Subcutaneous abdominal adipose tissue (tissue), 5 donors: ENCODE results near the gene TNPO3.

Source experiments
- H3K27ac ChIP-seq: one replicate; pipeline ENCODE4 v1.7.0; 2013; ENCODE audit warnings: low read depth, mild to moderate bottlenecking, inconsistent platforms, low read length, moderate library complexity
- H3K27me3 ChIP-seq, 5 donors: one replicate each; pipeline ENCODE4 v1.7.0; 2013; ENCODE audit warnings: low read length in 5 of 5, inconsistent platforms in 1 of 5; ENCODE audit not compliant: control insufficient read depth in 5 of 5, insufficient read depth in 4 of 5
- H3K36me3 ChIP-seq, 5 donors: one replicate each; pipeline ENCODE4 v1.7.0; 2013; ENCODE audit warnings: low read length in 5 of 5; ENCODE audit not compliant: control insufficient read depth in 5 of 5, insufficient read depth in 5 of 5
- H3K4me1 ChIP-seq, 5 donors: one replicate each; pipeline ENCODE4 v1.7.0; 2013; ENCODE audit warnings: low read length in 5 of 5, mild to moderate bottlenecking in 3 of 5, moderate library complexity in 1 of 5; ENCODE audit not compliant: control insufficient read depth in 5 of 5, insufficient read depth in 5 of 5
- H3K4me3 ChIP-seq, 5 donors: one replicate each; pipeline ENCODE4 v1.7.0; 2013; ENCODE audit warnings: low read length in 5 of 5, low read depth in 1 of 5
- H3K9ac ChIP-seq, 5 donors: one replicate each; pipeline ENCODE4 v1.7.0; 2013; ENCODE audit warnings: low read length in 5 of 5, mild to moderate bottlenecking in 4 of 5, moderate library complexity in 3 of 5
- H3K9me3 ChIP-seq, 5 donors: one replicate each; pipeline ENCODE4 v1.7.0; 2013; ENCODE audit warnings: low read length in 5 of 5; ENCODE audit not compliant: control insufficient read depth in 5 of 5
- donor health status: healthy.
- donor health status: healthy.
- donor health status: healthy.
- donor health status: healthy.
- donor health status: healthy.

Gene TNPO3

DNA sequence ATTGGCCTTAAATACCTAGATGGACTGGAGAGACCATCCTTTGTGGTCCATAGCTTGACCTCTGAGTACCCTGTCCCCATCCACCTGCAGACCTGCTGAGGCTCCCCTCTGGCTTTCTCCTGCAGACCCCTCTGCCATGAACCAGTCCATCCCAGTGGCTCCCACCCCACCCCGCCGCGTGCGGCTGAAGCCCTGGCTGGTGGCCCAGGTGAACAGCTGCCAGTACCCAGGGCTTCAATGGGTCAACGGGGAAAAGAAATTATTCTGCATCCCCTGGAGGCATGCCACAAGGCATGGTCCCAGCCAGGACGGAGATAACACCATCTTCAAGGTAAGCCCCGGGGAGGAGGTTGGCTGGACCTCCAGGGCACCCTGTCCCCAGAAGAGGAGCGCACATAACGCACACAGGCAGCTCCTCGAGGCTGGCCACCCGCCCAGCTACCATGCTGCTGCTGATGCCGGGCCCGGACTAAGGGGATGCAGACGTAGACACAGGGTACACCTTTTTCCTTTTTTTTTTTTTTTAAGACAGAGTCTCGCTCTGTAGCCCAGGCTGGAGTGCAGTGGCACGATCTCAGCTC lies 112.9 kb downstream of the TNPO3 start:
- peaks cover 0 to 15% (median 5%) of the 10 kb centered on the region in 5 donors for H3K27me3 ChIP-seq

DNA sequence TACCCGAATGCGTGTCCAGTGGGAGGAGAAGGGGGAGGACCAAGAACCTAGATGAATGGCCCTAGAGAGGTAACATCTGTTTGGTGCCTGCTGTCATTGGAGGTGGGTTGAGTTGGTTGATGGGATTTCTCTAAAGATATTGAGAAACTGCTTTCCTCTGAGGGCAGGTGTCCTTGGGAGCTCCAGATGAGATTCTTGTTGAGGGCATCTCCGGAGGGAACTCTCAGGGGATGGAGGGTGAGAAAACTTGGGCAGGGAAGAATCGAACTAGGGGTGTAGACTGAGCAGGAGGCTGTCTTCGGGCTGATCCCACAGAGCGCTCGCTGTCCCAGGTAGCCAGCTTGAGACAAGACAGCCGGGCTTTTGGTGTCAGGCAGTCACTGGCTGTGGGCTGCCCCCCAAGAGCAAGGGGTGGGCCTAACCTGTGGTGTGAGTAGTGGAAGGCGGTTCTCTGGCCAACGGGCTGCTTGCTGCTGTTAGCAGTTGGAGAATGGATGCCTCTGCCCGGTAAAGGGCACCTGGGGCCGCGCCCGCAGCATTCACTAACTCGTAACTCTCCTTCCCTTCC lies 113.5 kb downstream of the TNPO3 start:
- Histone ChIP-seq H3K36me3 (peaks cover 0 to 12% (median 0%) of the 10 kb centered on the region in 5 donors), H3K27me3 (peaks cover 3 to 19% (median 5%) of the 10 kb centered on the region in 5 donors), H3K27ac (no peak overlapping the region), H3K4me1 (peaks cover 2 to 54% (median 26%) of the 10 kb centered on the region in 5 donors), H3K9ac (peak overlapping the region in 1 of 5 donors; percentile 21), H3K9me3 (no peaks in the 10 kb centered on the region), H3K4me3 (peak overlapping the region in 3 of 5 donors; percentile 22 to 51 (median 29))

More for the DNA sequence above, 112.9 kb downstream of the TNPO3 start:
- H3K27ac ChIP-seq = no peak overlapping the region
- H3K9ac ChIP-seq = no peak overlapping the region
- peaks cover 0 to 18% (median 0%) of the 10 kb centered on the region in 5 donors for H3K36me3 ChIP-seq
- H3K4me3 ChIP-seq = no peak overlapping the region
- H3K4me1 ChIP-seq = peaks cover 2 to 54% (median 26%) of the 10 kb centered on the region in 5 donors
- no peaks in the 10 kb centered on the region for H3K9me3 ChIP-seq

DNA sequence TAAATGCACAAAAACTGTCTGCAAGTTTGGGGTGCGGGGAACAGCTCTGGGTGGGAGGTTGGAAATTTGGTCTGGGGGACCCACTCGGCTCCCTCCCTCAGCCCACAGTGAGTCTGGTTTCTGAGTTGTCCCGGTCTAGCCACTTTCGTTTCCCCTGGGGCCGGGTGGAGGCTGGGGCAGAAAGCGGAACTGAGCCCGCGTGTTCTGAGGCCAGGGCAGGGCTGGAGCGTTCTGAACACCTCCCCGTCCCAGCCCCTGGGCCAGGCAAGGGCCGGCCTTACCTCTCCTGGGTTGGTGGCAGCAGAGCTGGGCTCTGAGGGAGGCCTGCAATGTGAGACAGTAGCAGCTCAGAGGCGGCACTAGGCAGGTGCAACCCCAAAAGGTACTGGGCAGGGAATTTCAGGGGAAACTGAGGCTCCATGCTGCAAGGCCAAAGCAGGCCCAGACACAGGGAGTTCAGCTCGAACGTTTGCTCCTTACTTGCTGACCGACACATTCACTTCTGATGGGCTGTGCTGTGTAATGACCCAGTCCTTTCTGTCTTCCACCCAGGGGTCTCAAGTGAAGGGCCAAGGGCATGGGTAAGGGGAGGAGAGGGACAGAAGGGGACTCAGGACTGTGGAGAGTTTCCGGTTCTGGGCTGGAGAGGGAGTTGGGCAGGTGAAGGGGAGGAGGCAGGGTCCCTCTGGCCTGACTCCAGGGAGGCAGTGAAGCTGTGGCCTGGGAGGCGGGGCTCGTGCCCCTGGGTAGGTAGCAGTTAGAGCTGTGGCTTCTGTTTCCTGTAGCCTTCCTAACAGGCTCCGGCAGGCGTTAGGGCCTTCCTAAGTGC lies 114.2 kb downstream of the TNPO3 start:
- peaks cover 0 to 6% (median 0%) of the 10 kb centered on the region in 5 donors for H3K36me3 ChIP-seq
- peaks cover 3 to 19% (median 5%) of the 10 kb centered on the region in 5 donors for H3K27me3 ChIP-seq
- no peaks in the 10 kb centered on the region for H3K9me3 ChIP-seq
- H3K27ac ChIP-seq = peak overlapping the region; percentile 41
- peak overlapping the region in 3 of 5 donors; percentile 25 to 40 (median 39) for H3K9ac ChIP-seq
- peaks cover 2 to 54% (median 26%) of the 10 kb centered on the region in 5 donors for H3K4me1 ChIP-seq
- H3K4me3 ChIP-seq = peak overlapping the region; percentile 22 to 54 (median 29)

- H3K36me3 ChIP-seq = no peaks in the 10 kb centered on the region
- peaks cover 3 to 25% (median 5%) of the 10 kb centered on the region in 5 donors for H3K27me3 ChIP-seq
- H3K27ac ChIP-seq = peak overlapping the region; percentile 41
- H3K4me3 ChIP-seq = peak overlapping the region in 4 of 5 donors; percentile 29 to 54 (median 46)
- H3K9ac ChIP-seq = peak overlapping the region in 3 of 5 donors; percentile 25 to 40 (median 32)
- H3K9me3 ChIP-seq = no peaks in the 10 kb centered on the region
- peaks cover 2 to 52% (median 26%) of the 10 kb centered on the region in 5 donors for H3K4me1 ChIP-seq
Observed at GRCh38 chr7:128939861-128940410, 115.0 kb downstream of the TNPO3 start.

DNA sequence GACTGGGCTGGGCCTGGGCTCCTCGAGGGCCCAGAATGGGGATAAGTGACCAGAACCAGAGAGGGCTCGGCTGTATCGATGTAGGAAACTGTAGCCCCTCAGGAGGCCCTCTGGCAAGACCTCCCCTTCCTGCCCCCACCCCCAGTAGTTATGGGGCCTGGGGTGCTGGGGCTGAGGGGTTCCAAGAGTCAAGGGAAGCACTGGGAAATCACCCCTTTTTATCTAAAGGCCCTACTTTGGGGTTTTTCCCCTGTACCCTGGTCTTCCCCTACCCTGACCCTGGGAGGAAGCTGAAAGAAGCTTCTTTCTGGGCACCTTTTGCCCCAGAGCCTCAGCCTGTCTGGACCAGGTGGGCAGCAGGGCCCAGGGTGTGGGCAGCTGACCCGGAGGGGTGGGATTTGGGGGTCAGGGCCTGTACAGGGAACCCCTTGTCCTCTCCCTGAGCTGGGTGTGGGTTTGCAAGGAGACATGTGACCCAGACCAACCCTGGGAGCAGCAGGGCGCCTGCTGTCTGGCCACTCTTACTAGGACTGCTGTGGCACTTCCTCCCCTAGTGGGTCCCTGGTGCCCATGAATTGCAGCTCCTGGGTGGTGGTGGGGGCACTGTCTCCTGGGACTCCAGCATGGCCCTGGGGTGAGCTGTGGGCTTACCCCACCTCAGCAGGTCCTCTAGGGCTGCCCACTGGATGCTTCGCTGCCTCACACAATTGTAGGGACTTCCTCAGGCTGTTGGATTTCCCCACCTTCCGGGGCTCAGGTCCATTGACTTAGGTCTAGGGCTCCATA lies 115.6 kb downstream of the TNPO3 start:
- H3K4me1 ChIP-seq = peaks cover 2 to 46% (median 20%) of the 10 kb centered on the region in 5 donors
- H3K4me3 ChIP-seq = peak overlapping the region in 4 of 5 donors; percentile 29 to 54 (median 46)
- no peaks in the 10 kb centered on the region for H3K9me3 ChIP-seq
- H3K27ac ChIP-seq = no peak overlapping the region
- H3K27me3 ChIP-seq = peaks cover 3 to 32% (median 5%) of the 10 kb centered on the region in 5 donors
- H3K36me3 ChIP-seq = no peaks in the 10 kb centered on the region
- peak overlapping the region in 3 of 5 donors; percentile 32 to 40 (median 35) for H3K9ac ChIP-seq

GRCh38 chr7:128938544-128939074 lies 116.3 kb downstream of the TNPO3 start:
- Histone ChIP-seq H3K9me3 (no peaks in the 10 kb centered on the region), H3K9ac (peak overlapping the region in 4 of 5 donors; percentile 24 to 65 (median 44)), H3K27me3 (peaks cover 3 to 33% (median 5%) of the 10 kb centered on the region in 5 donors), H3K4me1 (peaks cover 2 to 52% (median 21%) of the 10 kb centered on the region in 5 donors), H3K4me3 (peak overlapping the region; percentile 59 to 73 (median 61)), H3K36me3 (no peaks in the 10 kb centered on the region), H3K27ac (peak overlapping the region; percentile 10)

DNA sequence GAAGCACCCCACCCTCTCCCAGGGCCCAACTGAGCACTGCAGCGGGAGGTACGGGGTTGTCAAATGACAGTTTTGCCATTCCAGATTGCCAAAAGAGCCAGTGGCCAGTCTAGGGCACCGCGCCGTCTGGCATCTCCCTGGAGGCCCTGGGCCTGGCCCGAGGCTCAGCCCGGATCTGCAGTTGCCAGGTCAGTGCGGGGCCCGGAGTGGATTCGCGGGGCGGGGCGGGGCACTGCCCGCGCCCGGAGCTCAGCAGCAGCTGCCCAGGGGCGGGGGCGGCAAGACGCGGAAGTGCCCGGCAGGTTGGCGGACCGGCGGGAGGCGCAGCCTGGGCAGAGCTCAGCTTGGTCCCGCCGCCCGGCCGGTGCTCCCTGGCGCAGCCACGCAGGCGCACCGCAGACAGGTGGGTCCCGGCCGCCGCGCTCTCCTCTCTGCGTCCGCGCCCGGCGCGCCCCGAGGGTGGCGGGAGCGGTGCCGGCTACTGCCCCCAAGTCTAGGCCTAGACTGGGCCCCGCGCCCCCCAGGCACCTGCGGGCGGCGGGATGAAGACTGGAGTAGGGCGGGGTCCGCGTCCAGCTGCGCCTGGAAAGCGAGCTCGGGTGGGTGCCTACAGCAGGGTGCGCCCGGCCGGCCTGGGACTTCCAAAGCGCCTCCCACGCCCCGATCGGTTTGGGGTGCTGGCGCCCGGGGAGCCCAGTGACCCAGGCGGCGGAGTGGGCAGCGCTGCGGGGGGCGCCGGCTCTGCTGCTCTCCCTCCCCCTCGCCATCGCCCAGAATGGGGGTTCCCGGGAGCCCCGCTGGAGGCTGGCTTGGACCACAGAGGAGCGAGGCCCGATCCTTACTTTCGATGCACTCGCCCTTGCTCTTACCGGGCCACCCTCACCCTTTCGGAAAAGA lies 117.0 kb downstream of the TNPO3 start, which contains the start of gene IRF5:
IRF5 (plus strand) TSS at position 281 of the 897 bp plus-strand sequence. CDS start 4,155 bp downstream, outside the sequence.
- no peaks in the 10 kb centered on the region for H3K9me3 ChIP-seq
- H3K4me3 ChIP-seq = peak within 1 kb of the TSS; percentile 59 to 73 (median 61)
- H3K9ac ChIP-seq = peak within 1 kb of the TSS in 4 of 5 donors; percentile 33 to 65 (median 57)
- H3K4me1 ChIP-seq = peaks cover 3 to 59% (median 23%) of the 10 kb centered on the region in 5 donors
- H3K27me3 ChIP-seq = peaks cover 3 to 36% (median 7%) of the 10 kb centered on the region in 5 donors
- no peaks in the 10 kb centered on the region for H3K36me3 ChIP-seq
- peak within 1 kb of the TSS; percentile 10 for H3K27ac ChIP-seq

DNA sequence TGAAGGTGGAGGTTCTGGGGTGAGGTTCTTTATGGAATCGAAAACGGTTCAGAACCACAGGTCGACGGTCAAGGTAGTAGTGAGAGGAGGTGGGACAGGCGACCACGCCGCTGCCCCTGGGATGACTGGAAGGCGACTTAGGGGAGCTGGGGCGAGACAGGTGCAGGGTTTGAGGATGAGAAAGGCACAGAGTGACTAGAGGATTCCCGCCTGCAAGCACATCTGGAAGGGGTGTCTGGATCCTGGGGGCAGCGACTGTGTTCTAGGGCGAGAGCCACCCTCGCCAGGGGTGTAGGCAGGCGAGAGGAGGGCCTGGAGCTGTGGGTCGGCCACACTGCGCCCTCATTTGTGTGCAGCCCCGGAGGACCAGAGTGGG lies 117.7 kb downstream of the TNPO3 start:
- H3K4me3 ChIP-seq = peak overlapping the region in 4 of 5 donors; percentile 22 to 73 (median 63)
- H3K9ac ChIP-seq = peak overlapping the region in 3 of 5 donors; percentile 51 to 60 (median 52)
- H3K27ac ChIP-seq = no peak overlapping the region
- no peaks in the 10 kb centered on the region for H3K9me3 ChIP-seq
- H3K4me1 ChIP-seq = peaks cover 3 to 65% (median 29%) of the 10 kb centered on the region in 5 donors
- H3K27me3 ChIP-seq = peaks cover 3 to 36% (median 11%) of the 10 kb centered on the region in 5 donors
- no peaks in the 10 kb centered on the region for H3K36me3 ChIP-seq
